HPDE6-E6E7 (cell line): Measurements from ENCODE around the gene LRRC49.

Experiments
- DNase-seq: peaks from one replicate; pipeline ENCODE4 v3.0.0; 2011; ENCODE audit warnings: missing footprints; ENCODE audit errors: extremely low spot score

The LRRC49 gene

DNA sequence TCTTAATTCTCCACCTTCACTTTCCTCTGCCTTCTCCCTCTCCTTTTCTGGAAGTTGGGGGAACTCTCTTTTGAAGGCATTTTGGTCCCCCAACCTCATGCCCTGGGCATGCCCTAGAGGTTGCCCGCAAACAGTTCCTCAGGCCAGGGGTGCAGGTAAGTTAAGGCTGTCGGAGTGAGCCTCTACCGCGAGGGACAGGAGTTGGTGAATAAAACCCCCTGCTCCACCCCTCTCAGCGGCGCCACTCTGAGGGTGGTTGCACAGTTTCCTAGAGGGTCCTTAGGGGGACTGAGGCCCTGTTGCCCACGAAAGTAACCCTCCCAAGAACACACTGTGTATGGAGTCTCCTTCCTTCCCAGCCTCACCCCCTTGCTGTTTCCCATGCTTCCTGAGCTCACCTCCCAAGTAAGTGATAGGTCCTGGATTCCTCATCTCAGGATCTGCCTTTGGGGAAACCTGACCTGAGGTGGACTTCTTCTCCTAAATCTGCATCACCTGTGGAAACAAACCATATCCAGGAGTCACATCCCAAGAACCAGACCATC lies 199.5 kb downstream of the LRRC49 start:
- no peak for DNase-seq

- peak; percentile 88 for DNase-seq
Observed at GRCh38 chr15:71093054-71094024, 200.7 kb downstream of the LRRC49 start.

DNA sequence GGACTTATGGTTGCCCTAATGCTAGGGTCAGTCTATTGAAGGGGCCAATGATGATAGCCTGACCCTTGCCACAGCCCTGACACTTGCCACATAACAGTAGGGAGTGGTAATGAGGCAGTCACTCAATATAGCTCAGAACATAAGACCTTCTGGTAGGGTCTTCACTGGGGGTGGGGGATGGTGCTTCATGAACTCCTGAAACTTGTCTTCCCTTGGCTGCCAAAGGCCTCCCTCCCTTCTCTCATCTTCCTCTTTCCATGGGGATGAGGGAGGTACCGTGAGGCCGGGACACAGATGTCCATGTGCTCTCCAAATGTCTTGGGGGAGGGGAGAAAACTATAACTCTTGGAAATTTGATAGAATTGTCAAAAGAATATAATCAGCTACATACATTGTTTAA lies 201.5 kb downstream of the LRRC49 start:
- no peak for DNase-seq

- no peak for DNase-seq
Observed at GRCh38 chr15:71096676-71097075, 204.1 kb downstream of the LRRC49 start.

DNA sequence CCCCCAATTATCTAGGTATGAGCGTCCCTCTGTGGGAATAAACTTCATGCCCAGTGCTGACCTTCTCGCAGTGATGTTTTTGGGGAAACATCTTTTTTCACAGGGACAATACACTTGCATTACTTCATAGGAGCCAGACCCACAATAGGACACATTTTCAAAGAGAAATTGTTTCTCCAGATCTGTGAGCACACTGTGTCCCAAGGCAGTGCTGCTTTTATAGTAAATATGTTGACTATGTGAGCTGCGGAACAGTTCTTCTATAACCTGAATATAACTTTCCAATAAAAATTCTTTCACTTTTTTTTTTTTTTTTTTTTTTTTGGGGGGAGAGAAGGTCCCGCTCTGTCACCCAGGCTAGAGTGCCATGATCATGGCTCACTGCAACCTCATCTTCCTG lies 205.3 kb downstream of the LRRC49 start:
- no peak for DNase-seq

- DNase-seq, result no peak
Observed at GRCh38 chr15:71098920-71099319, 206.3 kb downstream of the LRRC49 start.
